Adrenal gland (tissue), 5 donors: ENCODE measurements around the gene ABCC6.

Experiments
- CTCF ChIP-seq, 6 experiments: fragments of 450-650 bp in 4 of 6; fragments of 200-600 bp in 2 of 6; sonication (generic) in 1 of 6; IDR thresholded peaks; 1 replicate in 5 of 6; 2 replicates in 1 of 6; pipeline versions ENCODE4 v1.5.1 to v1.8.0; 2016 to 2021; ENCODE audit warnings: antibody characterized with exemption in 6 of 6, mild to moderate bottlenecking in 2 of 6, moderate library complexity in 1 of 6
- POLR2A ChIP-seq, 2 donors: fragments of 450-650 bp; IDR thresholded peaks; one replicate each; pipeline ENCODE4 v1.6.1; 2017; ENCODE audit warnings: antibody characterized with exemption in 2 of 2, mild to moderate bottlenecking in 2 of 2, moderate library complexity in 1 of 2
- donor health status: DM: no; HTN: no; CAD: no.

GRCh38 chr16:16136588-16136987 is 86.7 kb downstream of the ABCC6 start:
- TF ChIP-seq CTCF (IDR thresholded peaks at IDR 0.05): no peak
- TF ChIP-seq POLR2A (IDR thresholded peaks at IDR 0.05): no peak
